ENCODE data around the gene CATSPERB. TPM values are rescaled to one million over a fixed set of nuclear protein-coding genes. Genes with fewer than 3 reads are reported as not detected.

Gene CATSPERB
- polyA plus RNA-seq, 5 donors, result 0.64 to 2.0 (median 1.3) TPM

Other genes with a start within 250 kb of the CATSPERB start
- gene PPP4R3A, start 221.8 kb downstream of the CATSPERB start, polyA plus RNA-seq (ENCODE audit: insufficient read depth in 1 of 5, insufficient read length in 5 of 5, low replicate concordance in 1 of 5), result 100 to 1,000 TPM in 4 of 5 donors, 10 to 100 TPM in 1; 98.0 to 124 (median 116) TPM
- 10 to 100 TPM; 18.0 to 30.5 (median 28.1) TPM for gene TC2N, start 135.4 kb upstream of the CATSPERB start, polyA plus RNA-seq (ENCODE audit: insufficient read depth in 1 of 5, insufficient read length in 5 of 5, low replicate concordance in 1 of 5)
- gene FBLN5, start 215.6 kb upstream of the CATSPERB start, polyA plus RNA-seq (ENCODE audit: insufficient read depth in 1 of 5, insufficient read length in 5 of 5, low replicate concordance in 1 of 5), result 100 to 1,000 TPM in 1 of 5 donors, 10 to 100 TPM in 4; 69.3 to 105 (median 83.8) TPM

Data from right lung (tissue), 5 donors.